IMR-90 (cell line): Measurements from ENCODE around the gene AHNAK. TPM values are rescaled to one million over a fixed set of nuclear protein-coding genes. Genes with fewer than 3 reads are reported as not detected.

Source experiments
- ATAC-seq: fragments of 200-7000 bp; cut with Tn5 transposase; 2 replicates; pipeline ENCODE4 v1.9.1; 2020; ENCODE audit warnings: low read depth, mild to moderate bottlenecking, moderate library complexity
- BruUV-seq: library from RNA; stranded (reverse); fragments of 400-500 nt; replicated peaks from 2 replicates; lab custom pipeline; 2021; lab: Mats Ljungman, UMichigan
- CTCF ChIA-PET: fragments of 300-600 bp; formaldehyde crosslinking; extraction: SDS; loops from one replicate; lab custom pipeline; 2021; ENCODE audit warnings: antibody characterized with exemption; lab: Yijun Ruan, JAX
- POLR2A ChIA-PET: fragments of 300-600 bp; sonication (Branson Sonifier 250); formaldehyde crosslinking; loops from one replicate; lab custom pipeline; 2022; ENCODE audit warnings: antibody characterized with exemption; ENCODE audit not compliant: unreplicated experiment; lab: Charles Lee
- DNase-seq: peaks from one replicate; pipeline ENCODE4 v3.0.0; 2013
- H2AFZ ChIP-seq: replicated peaks from 2 replicates; pipeline ENCODE3; 2013; ENCODE audit warnings: low read length, mild to moderate bottlenecking; ENCODE audit not compliant: poor library complexity
- H2AK5ac ChIP-seq: 2 replicates; pipeline ENCODE4 v1.6.1; 2013; ENCODE audit warnings: low read depth, low read length, inconsistent platforms
- H2AK9ac ChIP-seq: replicated peaks from 2 replicates; pipeline ENCODE3; 2013; ENCODE audit warnings: mild to moderate bottlenecking, low read depth, low read length, moderate library complexity; ENCODE audit not compliant: poor library complexity
- H2BK120ac ChIP-seq: 2 replicates; pipeline ENCODE4 v1.6.1; 2013; ENCODE audit warnings: low read depth, low read length, inconsistent platforms
- H2BK15ac ChIP-seq: 3 replicates; pipeline ENCODE4 v1.6.1; 2013; ENCODE audit warnings: low read depth, low read length, inconsistent platforms
- H2BK20ac ChIP-seq: 2 replicates; pipeline ENCODE4 v1.6.1; 2013; ENCODE audit warnings: low read depth, mild to moderate bottlenecking, inconsistent platforms, low read length, moderate library complexity
- H2BK5ac ChIP-seq: 2 replicates; pipeline ENCODE4 v1.6.1; 2013; ENCODE audit warnings: mild to moderate bottlenecking, low read depth, low read length, inconsistent platforms; ENCODE audit not compliant: poor library complexity, severe bottlenecking
- H3K14ac ChIP-seq: replicated peaks from 2 replicates; pipeline ENCODE4 v1.6.1; 2013; ENCODE audit warnings: low read depth, low read length, inconsistent platforms
- H3K18ac ChIP-seq: 2 replicates; pipeline ENCODE4 v1.6.1; 2013; ENCODE audit warnings: low read depth, low read length, control low read depth
- H3K23ac ChIP-seq: 2 replicates; pipeline ENCODE4 v1.6.1; 2013; ENCODE audit warnings: low read depth, low read length, inconsistent platforms
- H3K27ac ChIP-seq: 2 replicates; pipeline ENCODE4 v1.5.1; 2013; ENCODE audit warnings: mild to moderate bottlenecking, control low read depth, low read length; ENCODE audit not compliant: insufficient read depth
- H3K27me3 ChIP-seq: 2 replicates; pipeline ENCODE4 v1.6.1; 2013; ENCODE audit warnings: low read length; ENCODE audit not compliant: control insufficient read depth, insufficient read depth
- H3K36me3 ChIP-seq: 2 replicates; pipeline ENCODE4 v1.6.1; 2013; ENCODE audit warnings: low read length, mixed read lengths; ENCODE audit not compliant: control insufficient read depth, insufficient read depth
- H3K4ac ChIP-seq: 2 replicates; pipeline ENCODE4 v1.6.1; 2013; ENCODE audit warnings: low read depth, low read length, inconsistent platforms
- H3K4me1 ChIP-seq: 2 replicates; pipeline ENCODE4 v1.6.1; 2013; ENCODE audit warnings: low read length, mixed read lengths; ENCODE audit not compliant: control insufficient read depth, insufficient read depth
- H3K4me2 ChIP-seq: 2 replicates; pipeline ENCODE4 v1.6.1; 2013; ENCODE audit warnings: low read depth, mild to moderate bottlenecking, control low read depth, low read length, moderate library complexity
- H3K4me3 ChIP-seq: 2 replicates; pipeline ENCODE4 v1.5.1; 2013; ENCODE audit warnings: low read depth, mild to moderate bottlenecking, control low read depth, low read length, moderate library complexity; ENCODE audit not compliant: insufficient read depth
- H3K56ac ChIP-seq: 2 replicates; pipeline ENCODE4 v1.6.1; 2013; ENCODE audit warnings: low read length, inconsistent platforms; ENCODE audit not compliant: insufficient read depth; ENCODE audit errors: extremely low read depth
- H3K79me1 ChIP-seq, 2 experiments: 2 replicates each; pipeline ENCODE4 v1.6.1; 2013; ENCODE audit warnings: low read length in 2 of 2, inconsistent platforms in 1 of 2, low read depth in 1 of 2
- H3K9ac ChIP-seq: 2 replicates; pipeline ENCODE4 v1.6.1; 2013; ENCODE audit warnings: low read depth, low read length, control low read depth
- H3K9me1 ChIP-seq: 2 replicates; pipeline ENCODE4 v1.6.1; 2013; ENCODE audit warnings: low read length, inconsistent platforms; ENCODE audit not compliant: insufficient read depth
- H3K9me3 ChIP-seq: 2 replicates; pipeline ENCODE4 v1.6.1; 2013; ENCODE audit warnings: low read length; ENCODE audit not compliant: control insufficient read depth, insufficient read depth
- H4K20me1 ChIP-seq: 2 replicates; pipeline ENCODE4 v1.6.1; 2013; ENCODE audit warnings: low read length, inconsistent platforms; ENCODE audit not compliant: insufficient read depth
- H4K5ac ChIP-seq: 2 replicates; pipeline ENCODE4 v1.6.1; 2013; ENCODE audit warnings: mild to moderate bottlenecking, low read depth, low read length, control low read depth
- H4K8ac ChIP-seq, 2 experiments: 2 replicates each; pipeline ENCODE4 v1.6.1; 2013; ENCODE audit warnings: low read depth in 2 of 2, low read length in 2 of 2, control low read depth in 1 of 2, inconsistent platforms in 1 of 2
- H4K91ac ChIP-seq: 2 replicates; pipeline ENCODE4 v1.6.1; 2013; ENCODE audit warnings: low read depth, low read length, inconsistent platforms; ENCODE audit not compliant: insufficient read depth
- CTCF ChIP-seq: conservative IDR thresholded peaks from 2 replicates; pipeline ENCODE4 v1.5.1; 2012; ENCODE audit warnings: mild to moderate bottlenecking, low read depth, low read length, improper control_type of control experiment
- POLR2A ChIP-seq: IDR thresholded peaks from 2 replicates; pipeline ENCODE4 v1.6.1; 2012; ENCODE audit warnings: mild to moderate bottlenecking, low read depth, low read length
- USF2 ChIP-seq: fragments of 150-350 bp; IDR thresholded peaks from 2 replicates; pipeline ENCODE4 v1.6.1; 2017; ENCODE audit warnings: mild to moderate bottlenecking, antibody characterized with exemption, low read length, low read depth
- WGBS, 2 experiments: methylation state at CpG; one replicate each; pipeline versions ENCODE4 v1.1.5 to v1.1.7; 2013; ENCODE audit warnings: missing lambda C conversion rate in 2 of 2; ENCODE audit not compliant: insufficient read length in 1 of 2; ENCODE audit errors: extremely low coverage in 2 of 2; 5-methylcytosine and 5-hydroxymethylcytosine counted together
- dilution Hi-C: fragments of 300-500 bp; cut with HindIII; formaldehyde crosslinking; loops from one replicate; pipeline ENCODE4 v1.14.3; 2018; ENCODE audit warnings: low sequenced_read_pairs; ENCODE audit not compliant: unreplicated experiment
- in situ Hi-C: fragments of 300-500 bp; cut with MboI; formaldehyde crosslinking; loops from 3 replicates; pipeline ENCODE4 v1.14.3; 2019; ENCODE audit warnings: low sequenced_read_pairs, inconsistent platforms, mixed read lengths
- intact Hi-C: fragments of 100-400 bp; cut with micrococcal nuclease; formaldehyde crosslinking; loops from 2 replicates; pipeline ENCODE4 v1.10.0; 2022
- polyA plus RNA-seq, 3 experiments: library from polyadenylated mRNA; depleted of rRNA; stranded (reverse); fragments of >200 nt; gene quantifications; 2 replicates each; pipeline ENCODE4 v1.2.3, GENCODE V29; 2012; ENCODE audit warnings: low replicate concordance in 1 of 3
- total RNA-seq: library from RNA; depleted of rRNA; stranded (reverse); fragments of >200 nt; gene quantifications from 2 replicates; pipeline ENCODE4 v1.2.3, GENCODE V29; 2012

AHNAK gene
- total and polyA plus RNA-seq, 2 of the 4 experiments (the other 2 are of a cell fraction): 95.1 to 695 TPM

GRCh38 chr11:62566247-62566646 lies 19.6 kb upstream of the AHNAK start:
- peaks cover 2% of the 10 kb centered on the region; the same call in 1 of the 2 replicates for H3K9me1 ChIP-seq
- no peak overlapping the region for H3K18ac ChIP-seq
- no peaks in the 10 kb centered on the region for H3K4me1 ChIP-seq
- in situ Hi-C loops: no loop called here
- H3K23ac ChIP-seq: no peak overlapping the region
- BruUV-seq: no TSS peak
- no peak overlapping the region for H3K14ac ChIP-seq
- peaks cover 59% of the 10 kb centered on the region for H3K36me3 ChIP-seq
- H4K5ac ChIP-seq: no peak overlapping the region
- H4K8ac ChIP-seq: no peak overlapping the region
- H2BK15ac ChIP-seq: no peak overlapping the region
- intact Hi-C loops: no loop called here
- no peak overlapping the region for H3K9ac ChIP-seq
- no peak overlapping the region for H2BK120ac ChIP-seq
- WGBS, 2 experiments: 100% methylated on average over 4 of the region's 8 CpGs; no CpG with 5 or more reads in 1 of the 2 experiments
- no peak overlapping the region; the same call in 1 of the 2 replicates for H3K27ac ChIP-seq
- H2AFZ ChIP-seq: no peak overlapping the region
- POLR2A ChIA-PET: no interaction called here
- H3K56ac ChIP-seq: no peak overlapping the region
- no peak for ATAC-seq
- CTCF ChIA-PET: interaction anchor here (1.1 kb wide), 1 partner anchor 142 kb away, joined by 3 read pairs; no protein-coding TSS in a partner anchor
- no peak overlapping the region for H2BK20ac ChIP-seq
- no peak overlapping the region for H4K91ac ChIP-seq
- no peak overlapping the region for H2BK5ac ChIP-seq
- H3K27me3 ChIP-seq: no peaks in the 10 kb centered on the region
- dilution Hi-C loops: no loop called here
- no peak overlapping the region for H3K4ac ChIP-seq
- DNase-seq: no peak
- H2AK5ac ChIP-seq: no peak overlapping the region
- no peaks in the 10 kb centered on the region for H3K9me3 ChIP-seq
- no peak overlapping the region for H3K4me3 ChIP-seq
- H2AK9ac ChIP-seq: no peak overlapping the region
- peaks cover 57% of the 10 kb centered on the region for H4K20me1 ChIP-seq
- H3K4me2 ChIP-seq: no peak overlapping the region
- no peak for TF ChIP-seq USF2
- TF ChIP-seq POLR2A: no peak
- no peak for TF ChIP-seq CTCF
- peaks cover 8 to 42% of the 10 kb centered on the region in 2 experiments; a peak in 3 of 4 replicates for H3K79me1 ChIP-seq
